Measurements from ENCODE around the gene FNTB. TPM values are rescaled to one million over a fixed set of nuclear protein-coding genes. Genes with fewer than 3 reads are reported as not detected.

FNTB gene
- total RNA-seq, 2 donors from 2014 or later, result 17.2 to 21.3 TPM

GRCh38 chr14:64955297-64955696 lies 31.4 kb upstream of the FNTB start:
- no peak overlapping the region for H3K9ac ChIP-seq (ENCODE audit: extremely low read depth, low read length, poor library complexity, severe bottlenecking)
- H3K9me3 ChIP-seq (ENCODE audit: control insufficient read depth, low read length), result no peaks in the 10 kb centered on the region
- Mint-ChIP-seq H3K27me3 (ENCODE audit: insufficient read depth) (no peaks in the 10 kb centered on the region), H3K9me3 (peaks cover 18% of the 10 kb centered on the region), H3K36me3 (ENCODE audit: low read depth) (peaks cover 48% of the 10 kb centered on the region), H3K27ac (peak overlapping the region; percentile 52), H3K4me3 (no peak overlapping the region), H3K4me1 (peaks cover 25% of the 10 kb centered on the region)
- peaks cover 36% of the 10 kb centered on the region for H3K36me3 ChIP-seq (ENCODE audit: control insufficient read depth, insufficient read depth, low read length)
- no peak overlapping the region for H3K4me3 ChIP-seq (ENCODE audit: low read length)
- H3K27me3 ChIP-seq (ENCODE audit: control insufficient read depth, insufficient read depth, low read length, poor library complexity, severe bottlenecking), result no peaks in the 10 kb centered on the region
- no peaks in the 10 kb centered on the region for H3K4me1 ChIP-seq (ENCODE audit: control insufficient read depth, insufficient read depth, low read length)
- TF ChIP-seq CTCF (conservative IDR thresholded peaks at IDR 0.05), result no peak
- no peak overlapping the region for H3K27ac ChIP-seq (ENCODE audit: low read depth, low read length)
- peak; percentile 75 for DNase-seq
- WGBS, 2 experiments (ENCODE audit: insufficient coverage in 1 of 2, insufficient read length in 1 of 2), result 70 to 79% methylated on average over 4 to 6 of the region's 6 CpGs

DNA sequence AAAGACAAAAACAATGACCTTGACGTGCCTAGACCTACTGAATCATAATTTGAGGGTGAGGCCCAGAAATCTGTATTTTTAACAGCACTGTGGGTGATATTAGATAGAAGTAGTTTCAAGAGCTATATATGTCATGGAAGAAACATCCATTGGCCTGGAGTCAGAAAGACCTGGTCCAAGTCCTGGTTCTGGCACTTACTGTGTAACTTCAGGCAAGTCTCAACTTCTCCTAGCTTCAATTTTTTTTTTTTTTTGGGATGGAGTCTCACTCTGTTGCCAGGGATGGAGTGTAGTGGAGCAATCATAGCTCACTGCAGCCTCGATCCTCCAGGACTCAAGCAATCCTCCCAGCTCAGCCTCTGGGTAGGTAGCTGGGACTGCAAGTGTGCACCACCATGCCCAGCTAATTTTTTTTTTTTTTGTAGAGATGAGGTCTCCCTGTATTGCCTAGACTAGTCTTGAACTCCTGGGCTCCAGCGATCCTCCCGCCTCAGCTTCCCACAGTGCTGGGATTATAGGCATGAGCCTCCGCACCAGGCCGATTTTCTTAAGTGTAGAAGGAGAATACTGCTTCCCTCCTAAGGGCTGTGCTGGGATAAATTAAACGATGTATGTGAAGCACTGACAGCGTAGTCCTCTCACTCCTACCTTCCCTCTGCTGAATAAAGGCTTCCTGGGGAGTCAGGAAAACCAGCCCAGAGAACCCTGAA lies 29.8 kb upstream of the FNTB start:
- WGBS, 2 experiments (ENCODE audit: insufficient coverage in 1 of 2, insufficient read length in 1 of 2), result 90% methylated on average over 8 of the region's 8 CpGs
- Histone ChIP-seq H3K9me3 (ENCODE audit: control insufficient read depth, low read length) (no peaks in the 10 kb centered on the region), H3K27ac (ENCODE audit: low read depth, low read length) (no peak overlapping the region), H3K4me3 (ENCODE audit: low read length) (no peak overlapping the region), H3K9ac (ENCODE audit: extremely low read depth, low read length, poor library complexity, severe bottlenecking) (no peak overlapping the region), H3K4me1 (ENCODE audit: control insufficient read depth, insufficient read depth, low read length) (peaks cover 4% of the 10 kb centered on the region), H3K36me3 (ENCODE audit: control insufficient read depth, insufficient read depth, low read length) (peaks cover 21% of the 10 kb centered on the region), H3K27me3 (ENCODE audit: control insufficient read depth, insufficient read depth, low read length, poor library complexity, severe bottlenecking) (no peaks in the 10 kb centered on the region)
- no peak overlapping the region for H3K4me3 Mint-ChIP-seq
- H3K4me1 Mint-ChIP-seq, result peaks cover 33% of the 10 kb centered on the region
- peaks cover 18% of the 10 kb centered on the region for H3K9me3 Mint-ChIP-seq
- no peak for TF ChIP-seq CTCF (conservative IDR thresholded peaks at IDR 0.05)
- no peak for DNase-seq
- H3K36me3 Mint-ChIP-seq (ENCODE audit: low read depth), result peaks cover 36% of the 10 kb centered on the region
- no peaks in the 10 kb centered on the region for H3K27me3 Mint-ChIP-seq (ENCODE audit: insufficient read depth)
- peak overlapping the region; percentile 17 for H3K27ac Mint-ChIP-seq

DNA sequence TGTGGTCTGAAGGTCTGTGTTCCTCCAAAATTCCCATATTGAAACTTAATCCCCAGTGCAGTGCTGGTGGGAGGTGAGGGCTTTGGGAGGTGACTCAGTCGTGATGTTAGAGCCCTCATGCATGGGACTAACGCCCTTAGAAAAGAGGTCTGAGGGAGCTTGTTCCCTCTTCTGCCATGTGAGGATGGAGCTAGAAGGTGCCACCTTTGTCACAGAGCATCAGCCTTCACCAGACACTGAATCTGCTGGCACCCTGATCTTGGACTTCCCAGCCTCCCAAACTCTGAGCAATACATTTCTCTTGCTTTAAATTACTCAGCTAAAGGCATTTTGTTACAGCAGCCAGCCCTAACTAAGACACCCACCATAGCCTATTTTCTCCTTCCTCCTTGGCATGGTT lies 28.5 kb upstream of the FNTB start:
- H3K27me3 Mint-ChIP-seq (ENCODE audit: insufficient read depth), result no peaks in the 10 kb centered on the region
- no peak overlapping the region for H3K27ac ChIP-seq (ENCODE audit: low read depth, low read length)
- H3K9me3 ChIP-seq (ENCODE audit: control insufficient read depth, low read length), result no peaks in the 10 kb centered on the region
- H3K36me3 Mint-ChIP-seq (ENCODE audit: low read depth), result peaks cover 28% of the 10 kb centered on the region
- no peak overlapping the region for H3K9ac ChIP-seq (ENCODE audit: extremely low read depth, low read length, poor library complexity, severe bottlenecking)
- DNase-seq, result no peak
- no peak overlapping the region for H3K4me3 ChIP-seq (ENCODE audit: low read length)
- H3K27ac Mint-ChIP-seq, result no peak overlapping the region
- H3K9me3 Mint-ChIP-seq, result peaks cover 18% of the 10 kb centered on the region
- H3K4me1 ChIP-seq (ENCODE audit: control insufficient read depth, insufficient read depth, low read length), result peaks cover 4% of the 10 kb centered on the region
- H3K4me1 Mint-ChIP-seq, result peaks cover 33% of the 10 kb centered on the region
- 80 to 81% methylated on average over 1 to 2 of the region's 2 CpGs for WGBS, 2 experiments (ENCODE audit: insufficient coverage in 1 of 2, insufficient read length in 1 of 2)
- H3K36me3 ChIP-seq (ENCODE audit: control insufficient read depth, insufficient read depth, low read length), result peaks cover 15% of the 10 kb centered on the region
- H3K27me3 ChIP-seq (ENCODE audit: control insufficient read depth, insufficient read depth, low read length, poor library complexity, severe bottlenecking), result no peaks in the 10 kb centered on the region
- no peak for TF ChIP-seq CTCF (conservative IDR thresholded peaks at IDR 0.05)
- H3K4me3 Mint-ChIP-seq, result no peak overlapping the region

All from endodermal cell (in vitro differentiated cells).